Stimulated activated CD8-positive, alpha-beta memory T cell treated with anti-CD3 and anti-CD28 coated beads, Interleukin-7, amount 100 ng/mL, for 4 hours (primary cell): ENCODE results near the gene ROR1.

Experiments
- DNase-seq, 2 donors: peaks; one replicate each; pipeline ENCODE4 v3.0.0-alpha.2; 2020; ENCODE audit warnings: low read depth in 2 of 2

ROR1 gene

DNA sequence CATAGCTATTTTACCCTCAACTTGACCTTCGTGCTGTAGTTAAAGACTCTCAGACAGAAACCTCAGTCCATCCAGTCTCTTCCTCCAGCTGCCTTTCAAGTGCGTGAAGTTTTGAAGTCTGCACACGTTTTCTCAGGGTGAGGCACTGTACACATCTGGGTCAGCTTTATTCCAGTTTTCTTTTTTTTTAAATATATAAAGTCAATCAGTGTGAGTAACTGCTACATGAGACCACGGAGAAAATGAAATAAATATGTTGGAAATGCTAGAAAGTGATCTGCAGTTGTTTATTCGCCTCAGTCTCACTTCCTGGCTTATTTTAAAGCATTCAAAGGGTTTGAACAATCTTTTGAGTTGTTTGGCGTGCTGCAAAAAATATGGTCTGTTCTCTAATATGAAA lies 135.7 kb downstream of the ROR1 start:
- no peak for DNase-seq

DNA sequence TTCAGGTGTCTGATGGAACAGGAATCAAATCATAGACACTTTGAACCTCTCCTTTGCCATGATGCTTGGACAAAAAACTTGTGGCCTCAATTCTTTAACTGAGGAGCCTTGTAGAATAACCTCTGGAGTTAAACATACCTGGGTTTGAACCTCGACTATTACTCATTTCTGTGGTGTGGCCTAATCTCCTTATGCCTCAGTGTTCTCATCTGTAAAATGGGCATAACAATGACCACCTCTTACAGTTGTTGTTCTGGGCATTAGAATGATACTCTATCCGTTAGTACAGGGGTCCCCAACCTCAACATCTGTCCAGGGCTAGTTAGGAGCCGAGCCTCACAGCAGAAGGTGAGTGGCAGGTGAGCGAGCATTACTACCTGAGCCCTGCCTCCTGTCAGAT lies 137.2 kb downstream of the ROR1 start:
- DNase-seq: no peak

DNA sequence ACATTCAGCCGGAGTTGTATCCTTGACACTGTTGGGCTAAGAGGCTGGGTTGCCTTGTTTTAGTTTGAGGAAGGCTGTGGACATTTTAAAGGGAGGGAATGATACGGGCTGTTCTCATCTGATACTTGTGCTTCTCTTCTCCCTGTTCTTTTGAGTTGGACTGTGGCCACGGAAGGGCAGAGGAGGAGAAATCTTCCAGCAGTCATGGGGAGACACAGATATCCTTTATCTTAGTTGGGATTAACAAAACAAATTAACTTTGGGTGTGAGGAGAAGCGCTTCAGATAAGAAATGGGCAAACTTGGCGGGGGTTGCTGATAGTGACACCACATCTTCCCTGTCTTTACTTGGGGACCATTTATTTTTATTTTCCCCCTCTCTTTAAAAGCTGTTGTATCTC lies 138.8 kb downstream of the ROR1 start:
- DNase-seq: no peak

DNA sequence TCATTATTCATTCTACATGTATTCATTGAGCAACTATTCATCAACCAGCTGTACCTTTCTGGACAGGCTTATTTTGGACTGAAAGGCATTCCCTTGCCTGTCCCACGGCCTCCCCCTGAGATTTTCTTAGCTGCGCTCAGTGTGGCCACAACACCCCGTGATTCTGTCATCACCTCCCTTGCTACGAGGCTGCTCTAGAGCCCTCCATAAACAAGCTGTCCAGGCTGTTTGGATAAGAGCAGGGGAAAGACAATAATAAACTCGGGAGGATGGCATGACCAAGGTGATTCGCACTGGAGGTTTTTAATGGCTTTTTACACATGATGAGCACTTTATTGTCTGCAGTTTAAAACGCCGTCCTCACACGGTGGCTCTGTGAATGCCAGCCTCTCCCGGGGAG lies 139.7 kb downstream of the ROR1 start:
- DNase-seq: no peak

DNA sequence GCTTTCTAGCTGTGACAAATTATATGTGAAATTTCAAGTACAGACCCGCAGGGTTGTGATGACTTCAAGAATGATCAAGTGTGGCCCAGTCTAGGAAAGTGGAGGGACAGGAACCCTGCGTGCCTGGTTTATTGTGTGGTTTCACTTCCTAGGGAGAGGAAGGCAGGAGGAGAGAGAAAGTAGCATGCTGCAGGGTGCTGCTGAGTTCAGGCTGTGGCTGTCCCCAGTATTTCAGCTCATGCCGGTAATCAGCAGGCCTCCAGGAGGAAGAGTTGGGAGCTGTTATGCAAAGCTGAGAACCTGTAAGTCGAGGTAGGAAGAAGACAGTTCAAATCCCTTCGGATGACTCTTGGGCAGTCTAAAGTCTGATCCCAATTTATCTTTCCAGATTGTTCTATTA lies 140.4 kb downstream of the ROR1 start:
- no peak for DNase-seq

DNA sequence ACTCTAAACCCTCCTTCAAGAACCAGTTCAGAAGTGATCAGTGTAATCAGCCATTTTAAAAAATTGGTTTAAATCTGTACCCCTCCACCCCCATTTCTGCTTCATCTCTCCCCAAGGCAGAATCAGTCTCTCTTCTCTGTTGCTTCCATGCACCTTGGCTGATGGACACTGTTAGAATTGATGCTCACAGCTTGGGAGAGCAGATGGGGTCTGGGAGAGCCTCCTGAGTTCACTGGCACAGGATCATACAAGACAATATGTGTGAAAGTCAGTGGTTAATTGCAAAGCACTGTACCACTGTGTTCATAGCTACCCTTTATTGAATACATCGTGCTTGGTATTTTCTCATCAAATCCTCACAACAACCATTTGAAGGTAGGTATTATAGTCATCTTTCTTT lies 140.9 kb downstream of the ROR1 start:
- no peak for DNase-seq

DNA sequence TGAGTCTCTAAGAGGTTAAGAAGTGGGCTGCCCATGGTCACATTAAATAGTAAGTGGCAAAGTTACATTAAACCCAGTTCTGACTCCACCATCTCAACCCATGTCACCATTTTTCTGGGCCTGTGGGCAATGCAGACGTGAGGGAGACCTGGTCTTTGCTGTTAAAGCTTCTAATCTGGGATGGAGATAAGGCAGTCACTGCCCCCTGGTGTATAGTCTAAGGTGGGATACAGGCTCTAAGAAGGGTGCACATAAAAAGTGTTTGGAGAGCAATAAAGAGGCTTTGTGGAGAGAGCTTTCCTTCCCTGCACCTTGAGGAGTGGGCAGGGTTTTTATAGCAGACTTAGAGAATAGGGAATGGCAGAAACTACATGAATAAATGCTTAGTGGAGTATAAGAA lies 141.3 kb downstream of the ROR1 start:
- no peak for DNase-seq

DNA sequence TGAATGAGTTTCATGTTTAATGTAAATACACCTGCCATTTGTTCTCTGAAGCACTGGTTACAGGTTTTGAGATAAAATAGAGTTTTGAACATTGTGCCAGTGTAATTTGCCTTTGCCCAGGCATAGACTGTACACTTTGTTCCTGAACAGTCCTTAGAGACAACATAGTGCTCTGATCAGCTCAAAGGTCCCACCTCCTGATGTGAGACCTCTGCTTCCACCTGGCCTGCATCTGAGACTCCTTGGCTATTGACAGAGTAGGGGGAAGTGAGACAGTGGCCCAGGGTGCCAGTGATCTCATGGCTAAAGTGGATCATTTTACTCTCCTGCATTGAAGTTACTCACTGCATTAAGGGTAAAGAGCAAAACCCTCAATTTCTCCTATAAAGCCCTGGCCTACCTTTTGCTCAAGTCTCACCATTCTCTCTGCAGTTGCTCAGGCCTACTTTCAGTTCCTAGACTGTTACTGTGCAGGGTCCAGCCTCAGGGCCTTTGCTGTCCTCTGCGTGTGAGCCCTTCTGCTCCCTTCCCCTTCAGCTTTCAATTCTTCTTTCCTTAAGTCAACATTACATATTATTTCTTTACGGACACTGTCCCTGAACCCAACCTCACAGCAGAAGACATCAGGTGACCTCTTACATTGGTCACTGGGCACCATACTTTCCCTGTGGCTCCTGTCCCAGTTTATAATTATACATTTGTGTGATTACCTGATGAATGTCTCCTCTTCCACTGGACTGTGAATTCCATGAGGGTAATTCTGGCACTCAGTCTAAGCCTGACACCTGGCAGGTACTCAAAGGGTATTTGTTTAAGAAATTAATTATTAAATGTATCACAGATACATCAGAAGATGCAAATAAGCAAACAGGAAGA lies 142.9 kb downstream of the ROR1 start:
- DNase-seq: no peak

DNA sequence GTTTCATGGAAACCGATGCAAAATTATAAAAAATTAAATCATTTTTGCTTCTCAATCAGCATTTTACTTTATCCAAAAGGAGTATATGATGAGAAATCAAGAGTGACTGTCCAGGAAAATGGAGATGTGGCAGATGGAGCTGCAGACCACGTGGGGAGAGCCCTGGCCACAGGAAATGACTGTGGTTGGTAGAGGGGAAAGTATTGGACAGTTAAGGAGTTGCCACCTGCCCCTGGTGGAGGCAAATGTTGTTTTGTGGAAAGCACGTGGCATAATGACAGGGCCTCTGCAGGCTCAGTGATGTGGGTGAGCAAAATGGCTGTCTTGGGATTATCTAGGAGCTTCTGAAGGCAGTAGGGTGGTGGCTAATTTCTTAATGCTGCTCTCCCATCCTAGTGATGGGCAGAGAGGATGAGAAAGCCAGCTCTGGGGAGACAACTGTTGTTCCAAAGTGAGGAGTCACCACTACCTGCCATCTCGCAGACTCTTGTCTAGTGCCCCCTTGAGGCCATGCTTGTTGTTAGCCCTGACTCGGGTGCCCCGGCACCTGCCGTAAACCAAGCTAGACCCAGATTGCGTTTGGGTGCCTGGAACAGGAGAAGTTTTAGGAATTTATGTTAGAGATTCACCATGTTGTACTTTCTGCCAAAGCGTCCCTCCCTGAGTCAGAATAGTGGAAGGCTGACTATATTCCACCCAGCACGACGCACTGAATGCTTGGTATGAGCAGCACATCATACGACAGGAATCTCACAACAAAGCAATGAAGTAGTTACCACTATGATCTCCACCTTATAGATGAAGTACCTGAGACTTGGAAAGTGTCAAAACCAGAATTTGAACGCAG lies 144.0 kb downstream of the ROR1 start:
- no peak for DNase-seq

DNA sequence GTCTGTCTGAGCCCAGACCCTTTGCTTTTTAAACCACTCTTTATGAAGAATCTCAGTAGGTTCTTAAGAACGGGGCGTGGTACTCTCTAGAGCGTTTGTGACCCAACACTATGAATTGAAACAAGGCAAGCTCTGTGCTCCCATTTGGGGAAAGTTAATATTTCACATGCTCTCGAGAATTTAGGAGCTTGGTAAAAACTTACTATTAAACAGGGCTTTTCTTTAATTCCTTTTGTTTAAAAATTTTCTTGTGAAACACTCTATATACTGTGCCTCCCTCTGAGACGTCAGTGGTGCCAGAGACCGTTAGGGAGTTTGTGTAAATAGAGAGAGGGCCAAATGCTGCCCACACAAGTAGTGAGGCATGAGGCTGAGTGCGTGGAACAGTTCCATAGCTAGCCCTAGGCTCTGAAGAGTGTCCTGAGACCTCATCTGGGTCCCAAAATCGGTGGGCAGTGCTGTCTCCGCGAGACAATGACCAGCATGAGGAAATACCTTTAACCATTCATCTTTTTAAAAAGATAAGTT lies 144.7 kb downstream of the ROR1 start:
- no peak for DNase-seq

DNA sequence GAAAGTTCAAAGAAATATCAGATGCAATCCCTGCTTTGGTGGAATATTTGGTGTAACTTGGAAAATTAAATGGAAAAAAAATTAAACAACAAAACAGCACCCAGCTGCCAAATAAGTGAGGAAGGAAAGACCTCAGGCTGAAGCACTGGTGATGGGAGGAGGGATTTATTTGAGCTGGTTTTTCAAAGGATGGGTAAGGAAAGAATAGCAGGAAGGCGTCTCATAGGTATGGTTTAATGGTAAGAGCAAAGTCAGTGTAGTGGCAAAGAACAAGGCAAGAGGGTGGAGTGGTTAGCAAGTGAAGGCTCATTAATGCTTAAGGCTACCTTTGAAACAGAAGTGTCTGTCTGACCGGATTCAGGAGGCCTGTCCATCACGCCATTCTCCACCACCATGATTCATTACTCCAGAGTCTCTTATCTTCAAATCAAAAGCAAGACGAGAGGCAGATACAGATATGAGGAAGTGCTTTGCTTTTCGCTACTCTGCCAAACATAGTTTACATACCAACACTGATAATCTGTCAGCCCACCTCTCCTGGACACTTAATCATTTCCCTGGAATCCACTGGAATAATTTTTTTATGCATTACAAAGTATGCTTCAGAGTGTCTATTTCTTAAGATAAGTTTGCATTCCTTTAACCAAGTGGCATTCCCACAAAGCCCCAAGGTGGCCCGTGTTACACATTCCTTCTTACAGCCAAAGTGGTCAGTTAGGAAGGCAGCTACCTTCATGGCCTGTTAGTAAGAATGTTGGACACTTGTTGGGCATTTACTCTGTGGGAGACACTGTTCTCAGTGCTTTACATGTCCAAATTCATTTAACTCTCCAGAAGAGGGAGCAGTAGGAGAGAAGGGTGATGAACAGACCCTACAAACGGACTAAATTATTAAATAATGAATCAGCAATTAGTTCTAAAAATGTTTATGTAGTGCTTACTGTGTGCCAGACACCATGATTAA lies 146.6 kb downstream of the ROR1 start:
- DNase-seq: no peak

DNA sequence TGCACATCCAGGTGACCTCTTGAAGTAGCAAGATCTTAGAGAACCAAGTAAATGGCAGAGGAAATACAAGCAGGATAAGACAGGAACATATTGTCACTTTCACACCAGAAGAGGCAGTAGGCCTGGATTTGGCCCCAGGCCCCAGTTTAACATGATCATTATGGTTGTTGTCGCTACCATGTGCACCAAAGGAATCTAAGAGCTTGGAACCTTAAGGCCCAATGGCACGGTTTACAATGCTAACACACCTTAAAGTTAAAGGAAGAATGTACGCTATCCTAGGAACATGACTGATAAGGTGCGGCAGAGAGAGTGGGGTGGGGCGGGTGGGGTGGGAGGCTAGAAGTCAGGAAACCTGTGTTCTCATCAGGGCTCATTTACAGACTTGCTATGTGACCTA lies 147.5 kb downstream of the ROR1 start:
- no peak for DNase-seq

DNA sequence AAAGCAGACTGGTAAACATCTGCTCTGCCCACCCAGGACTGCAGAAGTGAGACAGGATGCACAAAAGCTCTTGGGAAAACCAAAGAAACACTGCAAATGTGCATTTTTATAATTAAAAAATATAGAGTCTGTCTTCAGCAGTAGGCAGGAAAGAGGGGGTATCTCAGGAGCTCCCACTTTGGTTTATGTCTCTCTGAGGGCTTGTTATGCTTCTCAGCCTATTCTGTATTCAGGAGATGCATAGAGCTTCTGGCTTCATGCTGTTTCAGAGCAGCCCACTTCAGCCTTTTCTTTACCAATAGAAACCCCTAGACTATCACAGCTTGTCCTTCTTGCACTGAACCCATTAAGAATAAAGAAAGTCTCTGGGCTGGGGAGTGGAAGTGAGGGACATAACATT lies 148.0 kb downstream of the ROR1 start:
- no peak for DNase-seq

DNA sequence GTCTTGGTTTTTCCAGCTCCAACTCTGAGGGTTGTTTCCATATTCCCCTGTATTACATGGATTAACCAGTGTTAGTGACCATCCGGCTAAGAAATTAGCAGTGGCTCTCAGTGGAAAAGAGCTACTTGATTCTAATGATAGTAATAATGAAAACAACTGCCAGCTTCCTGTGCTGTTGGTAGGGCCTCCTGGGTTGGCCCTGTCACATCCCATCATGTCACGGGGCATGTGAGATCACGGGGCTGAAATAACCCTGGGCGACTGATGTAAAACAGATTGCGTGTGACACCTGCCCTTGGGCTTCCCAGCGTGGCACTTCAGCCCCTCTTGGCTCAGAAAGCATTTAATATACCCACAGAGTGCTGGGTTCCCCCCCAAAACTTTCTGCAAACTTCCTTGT lies 149.0 kb downstream of the ROR1 start:
- no peak for DNase-seq

DNA sequence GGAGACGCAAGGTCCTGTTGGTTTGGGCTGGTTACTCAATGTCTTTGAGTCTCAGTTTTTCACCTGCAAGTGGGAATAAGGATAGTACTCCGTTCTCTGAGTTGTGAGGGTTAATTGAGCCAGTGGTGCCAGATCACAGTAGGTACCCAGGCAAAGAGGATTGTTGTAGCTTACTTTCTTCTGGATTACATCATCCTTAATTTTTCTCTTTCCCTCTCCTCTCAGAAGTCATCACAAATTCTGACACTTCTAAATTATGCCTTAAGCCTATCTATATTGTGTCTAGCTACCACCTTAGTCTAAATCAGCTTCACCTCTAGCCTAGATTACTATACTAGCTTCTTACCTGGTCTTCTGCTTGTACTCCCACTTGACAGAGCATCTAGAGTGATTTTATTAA lies 149.5 kb downstream of the ROR1 start:
- no peak for DNase-seq

DNA sequence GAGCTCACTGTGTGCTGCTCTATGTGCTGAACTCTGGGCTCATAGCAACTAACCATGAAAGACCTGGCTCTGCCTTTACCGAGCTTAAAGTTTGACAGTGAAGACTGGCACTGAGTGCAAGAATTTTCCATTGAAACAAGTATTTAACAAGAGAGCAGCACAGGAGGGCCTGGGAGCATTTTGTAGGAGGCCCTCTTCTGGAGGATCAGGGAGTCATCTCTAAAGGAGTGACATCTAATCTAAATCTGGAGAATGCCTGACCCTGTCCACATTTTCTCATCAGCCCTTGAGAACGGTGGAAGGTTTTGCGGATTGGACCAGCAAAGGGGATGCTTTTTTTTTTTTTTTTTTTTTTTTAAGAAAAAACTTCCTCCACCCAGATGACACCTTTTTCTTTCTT lies 150.8 kb downstream of the ROR1 start:
- no peak for DNase-seq

DNA sequence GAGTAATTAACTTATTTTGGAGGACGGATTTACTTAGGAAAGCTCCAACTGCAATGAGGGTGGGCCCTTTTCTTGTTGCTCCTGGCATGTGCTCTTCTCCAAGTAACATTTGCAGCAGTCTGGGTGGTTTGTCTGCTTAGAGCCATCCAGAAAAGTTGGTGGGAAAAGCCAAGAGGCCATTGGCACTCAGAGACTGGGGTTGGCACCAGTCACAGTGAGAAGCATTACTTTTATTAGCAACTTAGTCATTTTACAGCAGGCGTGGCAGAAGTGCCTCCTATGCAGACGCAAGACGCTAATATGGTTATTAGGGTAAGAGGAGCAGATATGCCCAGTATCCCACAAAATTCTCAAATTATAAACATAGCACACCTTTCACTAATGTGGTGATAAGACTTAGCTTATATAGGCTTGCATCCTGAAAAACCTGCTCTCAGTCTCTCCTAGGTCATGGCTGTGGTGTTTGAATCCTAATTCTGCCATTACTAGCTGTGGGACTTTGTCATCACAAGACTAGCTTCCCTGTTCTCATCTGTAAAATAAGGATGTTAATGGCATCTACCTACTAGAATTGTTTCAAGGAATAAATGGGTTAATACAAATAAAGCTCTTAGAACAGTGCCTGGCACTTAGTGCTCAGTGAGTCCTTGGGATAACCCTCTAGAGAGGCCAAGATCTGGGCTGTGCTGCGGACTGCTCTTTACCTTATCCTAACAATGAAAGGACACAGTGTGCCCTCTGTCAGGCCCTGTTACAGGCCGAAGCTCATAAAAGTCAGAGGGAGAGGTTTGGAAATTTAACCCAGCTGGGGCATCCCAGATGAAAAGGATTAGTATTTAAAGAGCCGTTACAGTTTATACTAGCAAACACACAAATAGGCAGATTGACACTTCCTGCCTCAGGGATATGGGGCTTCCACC lies 154.6 kb downstream of the ROR1 start:
- DNase-seq: no peak

DNA sequence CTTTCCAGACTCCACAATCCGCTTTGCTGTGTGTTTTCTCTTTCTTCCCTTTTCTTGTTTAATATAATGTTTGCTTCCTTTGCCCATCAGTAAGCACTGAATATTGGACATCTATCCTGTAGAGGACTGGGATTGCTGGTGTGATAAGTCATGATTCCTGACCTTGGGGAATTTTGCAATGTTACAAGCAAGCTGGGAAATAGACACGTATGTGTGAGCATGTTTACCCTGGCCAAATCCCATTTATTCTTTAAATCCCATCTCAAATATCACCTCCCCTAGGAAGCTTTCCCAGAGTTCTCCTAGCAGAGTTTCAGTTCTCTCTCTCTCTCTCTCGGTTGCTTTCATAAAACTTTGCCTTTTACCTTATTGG lies 155.3 kb downstream of the ROR1 start:
- no peak for DNase-seq

DNA sequence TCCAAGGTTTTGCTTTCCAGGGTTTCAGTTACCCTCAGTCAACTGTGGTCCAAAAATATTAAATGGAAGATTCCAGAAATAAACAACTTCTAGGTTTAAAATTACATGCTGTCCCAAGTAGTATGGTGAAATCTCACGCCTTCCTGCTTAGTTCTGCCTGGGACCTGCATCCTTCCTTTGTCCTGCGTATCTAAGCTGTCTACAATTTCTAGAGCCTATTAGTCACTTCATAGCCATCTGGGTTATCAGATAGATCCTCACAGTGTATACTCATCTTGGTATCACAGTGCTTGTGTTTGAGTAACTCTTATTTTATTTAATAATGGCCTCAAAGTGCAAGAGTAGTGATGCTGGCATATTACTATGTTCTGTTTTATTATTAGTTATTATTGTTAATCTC lies 157.7 kb downstream of the ROR1 start:
- DNase-seq: no peak

DNA sequence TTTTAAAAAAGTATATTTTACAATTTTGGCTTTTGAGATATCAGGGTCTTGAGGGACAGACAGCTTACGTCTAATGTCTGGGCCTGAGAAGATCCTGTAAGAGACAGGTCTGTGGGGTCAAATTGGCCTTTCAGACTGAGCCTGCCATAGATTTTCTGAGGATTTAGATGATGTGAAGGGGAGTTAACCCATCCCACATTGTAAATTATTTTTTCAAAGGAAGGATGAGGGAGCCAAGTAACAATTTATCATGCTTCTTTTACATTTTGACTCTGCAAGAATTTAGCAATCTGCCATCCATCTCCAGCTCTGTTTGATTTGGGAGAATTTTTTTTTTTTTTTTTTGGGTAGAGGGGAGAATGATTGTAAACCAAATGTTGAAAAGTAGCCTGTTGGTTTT lies 160.9 kb downstream of the ROR1 start:
- no peak for DNase-seq

DNA sequence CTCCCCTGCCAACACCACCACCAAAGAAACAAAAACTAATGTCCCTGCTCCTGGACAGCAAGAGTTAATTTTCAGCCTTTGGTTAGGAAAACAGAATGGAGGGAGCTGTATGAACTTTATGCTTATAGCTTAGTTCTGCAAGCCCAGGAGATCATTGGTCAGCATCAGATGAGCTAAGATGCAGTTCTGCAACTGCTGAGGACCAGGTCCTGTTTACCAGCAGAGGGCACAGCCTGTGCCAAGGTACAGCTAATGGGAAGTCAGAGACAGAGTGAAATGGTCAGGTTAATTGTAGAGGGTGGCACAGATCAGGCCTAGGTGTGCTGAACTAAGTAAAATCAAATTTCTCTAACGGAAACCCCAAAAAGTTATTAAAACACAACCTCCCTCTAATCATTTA lies 161.3 kb downstream of the ROR1 start:
- no peak for DNase-seq
